ENCODE results near the gene CABP5.
"Not testable (repeated sequence)": the region's sequence is repeated elsewhere in the genome, so short reads cannot be mapped to it uniquely, and the experiment has no call there.

Gene CABP5

GRCh38 chr19:48043675-48044258, at the start of gene CABP5:
TSS of gene CABP5 (minus strand) at chr19:48044079. CDS start at chr19:48043922, 157 bp downstream.
- no peak for DNase-seq (ENCODE audit: low read depth)

GRCh38 chr19:48091111-48091718, 47.3 kb upstream of the CABP5 start:
- not testable (repeated sequence) for DNase-seq (ENCODE audit: low read depth)

GRCh38 chr19:48090281-48090802, 46.5 kb upstream of the CABP5 start:
- no peak for DNase-seq (ENCODE audit: low read depth)

GRCh38 chr19:48088991-48089390, 45.1 kb upstream of the CABP5 start:
- DNase-seq (ENCODE audit: low read depth) = not testable (repeated sequence)

- no peak for DNase-seq (ENCODE audit: low read depth)
These were observed 42.3 kb upstream of the CABP5 start for GRCh38 chr19:48085904-48086864.

- DNase-seq (ENCODE audit: low read depth) = no peak
These were observed 41.2 kb upstream of the CABP5 start for GRCh38 chr19:48085076-48085475.

GRCh38 chr19:48081106-48081505, 37.2 kb upstream of the CABP5 start:
- DNase-seq (ENCODE audit: low read depth) = no peak

GRCh38 chr19:48070177-48070769, 26.4 kb upstream of the CABP5 start:
- not testable (repeated sequence) for DNase-seq (ENCODE audit: low read depth)

- no peak for DNase-seq (ENCODE audit: low read depth)
These were observed 25.6 kb upstream of the CABP5 start for GRCh38 chr19:48069435-48069834.

GRCh38 chr19:48064509-48064908, 20.6 kb upstream of the CABP5 start:
- DNase-seq (ENCODE audit: low read depth) = no peak

- no peak for DNase-seq (ENCODE audit: low read depth)
These were observed 17.8 kb upstream of the CABP5 start for GRCh38 chr19:48061401-48062344.

GRCh38 chr19:48060381-48060780, 16.5 kb upstream of the CABP5 start:
- no peak for DNase-seq (ENCODE audit: low read depth)

GRCh38 chr19:48059331-48059730, 15.5 kb upstream of the CABP5 start:
- DNase-seq (ENCODE audit: low read depth) = no peak

GRCh38 chr19:48053856-48054255, 10.0 kb upstream of the CABP5 start:
- DNase-seq (ENCODE audit: low read depth) = no peak

- DNase-seq (ENCODE audit: low read depth) = no peak
These were observed 9.2 kb upstream of the CABP5 start for GRCh38 chr19:48053076-48053475.

- no peak for DNase-seq (ENCODE audit: low read depth)
These were observed 7.6 kb upstream of the CABP5 start for GRCh38 chr19:48051335-48052033.

GRCh38 chr19:48044561-48044960, 682 bp upstream of the CABP5 start:
- DNase-seq (ENCODE audit: low read depth) = no peak

- DNase-seq (ENCODE audit: low read depth) = no peak
These were observed 1.9 kb downstream of the CABP5 start for GRCh38 chr19:48041877-48042580.

- DNase-seq (ENCODE audit: low read depth) = no peak
These were observed 7.1 kb downstream of the CABP5 start for GRCh38 chr19:48036765-48037164.

GRCh38 chr19:48033604-48034003, 10.3 kb downstream of the CABP5 start:
- no peak for DNase-seq (ENCODE audit: low read depth)
